Activated CD8-positive, alpha-beta T cell treated with anti-CD3 and anti-CD28 coated beads for 36 hours (primary cell): Measurements from ENCODE around the gene CPN1. TPM values are rescaled to one million over a fixed set of nuclear protein-coding genes. Genes with fewer than 3 reads are reported as not detected.

ENCODE experiments used
- ATAC-seq: fragments of 200-7000 bp; cut with Tn5 transposase; one replicate; pipeline ENCODE4 v1.10.0; 2021; ENCODE audit warnings: mild to moderate bottlenecking, moderate library complexity
- CTCF ChIA-PET: fragments of 350-600 bp; sonication (Branson Sonifier 250); formaldehyde crosslinking; loops from one replicate; lab custom pipeline; 2021; ENCODE audit warnings: antibody characterized with exemption; lab: Charles Lee
- POLR2A ChIA-PET: fragments of 350-600 bp; sonication (Branson Sonifier 250); formaldehyde crosslinking; loops from one replicate; lab custom pipeline; 2021; ENCODE audit warnings: antibody characterized with exemption; lab: Charles Lee
- DNase-seq: peaks from one replicate; pipeline ENCODE4 v3.0.0-alpha.2; 2020
- H3K27ac Mint-ChIP-seq: one replicate; pipeline ENCODE4 v1.8.0; 2021; ENCODE audit warnings: mild to moderate bottlenecking, mixed read lengths
- H3K27me3 Mint-ChIP-seq: one replicate; pipeline ENCODE4 v1.8.0; 2021; ENCODE audit warnings: mixed read lengths
- H3K36me3 Mint-ChIP-seq: one replicate; pipeline ENCODE4 v1.8.0; 2021; ENCODE audit warnings: low read depth, mixed read lengths
- H3K4me1 Mint-ChIP-seq: one replicate; pipeline ENCODE4 v1.8.0; 2021; ENCODE audit warnings: low read depth, mixed read lengths
- H3K4me3 Mint-ChIP-seq: one replicate; pipeline ENCODE4 v1.8.0; 2021; ENCODE audit warnings: mild to moderate bottlenecking, moderate library complexity, mixed read lengths
- H3K9me3 Mint-ChIP-seq: one replicate; pipeline ENCODE4 v1.8.0; 2021; ENCODE audit warnings: mixed read lengths
- CTCF ChIP-seq: fragments of 200-600 bp; IDR thresholded peaks from one replicate; pipeline ENCODE4 v1.8.0; 2022; ENCODE audit warnings: antibody characterized with exemption, mild to moderate bottlenecking
- intact Hi-C: fragments of 100-400 bp; cut with micrococcal nuclease; formaldehyde crosslinking; loops from one replicate; pipeline ENCODE4 v1.10.0; 2022
- total RNA-seq, 2 experiments: library from RNA; stranded (reverse); gene quantifications; one replicate each; pipeline ENCODE4 v1.2.3, GENCODE V29; 2021

CPN1 gene
- total RNA-seq, 2 experiments from 2014 or later: not detected

GRCh38 chr10:99994801-99995200 is 86.9 kb downstream of the CPN1 start:
- ATAC-seq (no peak), DNase-seq (no peak)
- H3K9me3 Mint-ChIP-seq: no peaks in the 10 kb centered on the region
- H3K4me1 Mint-ChIP-seq: peaks cover 18% of the 10 kb centered on the region
- H3K27me3 Mint-ChIP-seq: no peaks in the 10 kb centered on the region
- intact Hi-C loops: no loop called here
- no peak overlapping the region for H3K4me3 Mint-ChIP-seq
- ChIA-PET POLR2A (interaction anchor here (2.2 kb wide), 1 partner anchor 15 kb away, joined by 5 read pairs; the partner anchor contains the start of gene DNMBP), CTCF (interaction anchor here (0.6 to 8.3 kb wide), 6 partner anchors 13 to 538 kb away, joined by 3 to 83 read pairs (median 3); partner anchors contain the start of gene DNMBP)
- H3K27ac Mint-ChIP-seq: peak overlapping the region; percentile 34
- TF ChIP-seq CTCF: no peak
- no peaks in the 10 kb centered on the region for H3K36me3 Mint-ChIP-seq

- DNase-seq (peak; percentile 90), ATAC-seq (peak; percentile 97)
- POLR2A ChIA-PET: interaction anchor here (2.2 kb wide), 1 partner anchor 16 kb away, joined by 5 read pairs; the partner anchor contains the start of gene DNMBP
- CTCF ChIA-PET: interaction anchor here (1.3 to 8.3 kb wide), 5 partner anchors 10 to 148 kb away, joined by 3 to 83 read pairs (median 6); partner anchors contain the start of gene DNMBP
- Mint-ChIP-seq H3K4me3 (peak overlapping the region; percentile 23), H3K27me3 (no peaks in the 10 kb centered on the region), H3K27ac (peak overlapping the region; percentile 59), H3K9me3 (no peaks in the 10 kb centered on the region), H3K36me3 (no peaks in the 10 kb centered on the region), H3K4me1 (peaks cover 18% of the 10 kb centered on the region)
- TF ChIP-seq CTCF: no peak
- intact Hi-C loops: no loop called here
Observed at GRCh38 chr10:99993701-99994689, 87.7 kb downstream of the CPN1 start.

Other genes starting within 250 kb of the CPN1 start
- gene DNMBP, start 71.9 kb downstream of the CPN1 start, total RNA-seq: 1 to 10 TPM; 2.6 to 2.9 TPM
- gene ERLIN1, start 104.2 kb upstream of the CPN1 start, total RNA-seq: 10 to 100 TPM; 16.6 to 17.0 TPM
- 10 to 100 TPM; 24.7 to 26.1 TPM for gene CHUK, start 147.7 kb upstream of the CPN1 start, total RNA-seq
- 10 to 100 TPM; 38.5 to 43.3 TPM for gene CWF19L1, start 185.8 kb upstream of the CPN1 start, total RNA-seq
- gene BLOC1S2, start 204.8 kb upstream of the CPN1 start, total RNA-seq: 10 to 100 TPM; 45.1 to 48.6 TPM
- not detected for gene PKD2L1, start 248.4 kb upstream of the CPN1 start, total RNA-seq